Ectodermal cell (in vitro differentiated cells): ENCODE results near the gene RALA.
"Not testable (repeated sequence)": the region's sequence is repeated elsewhere in the genome, so short reads cannot be mapped to it uniquely, and the experiment has no call there.

Experiments
- H3K27ac ChIP-seq: 2 replicates; pipeline ENCODE4 v1.7.0; 2013; ENCODE audit warnings: mild to moderate bottlenecking, low read depth, low read length; ENCODE audit not compliant: insufficient read depth, poor library complexity, severe bottlenecking
- H3K27me3 ChIP-seq: 2 replicates; pipeline ENCODE4 v1.7.0; 2013; ENCODE audit warnings: mild to moderate bottlenecking, low read length; ENCODE audit not compliant: insufficient read depth, control insufficient read depth, poor library complexity, severe bottlenecking
- H3K36me3 ChIP-seq: one replicate; pipeline ENCODE4 v1.7.0; 2013; ENCODE audit warnings: low read length; ENCODE audit not compliant: control insufficient read depth, insufficient read depth
- H3K4me1 ChIP-seq: one replicate; pipeline ENCODE4 v1.7.0; 2013; ENCODE audit warnings: low read length; ENCODE audit not compliant: control insufficient read depth, insufficient read depth
- H3K4me3 ChIP-seq: 2 replicates; pipeline ENCODE4 v1.7.0; 2013; ENCODE audit warnings: low read depth, low read length, control low read depth; ENCODE audit not compliant: insufficient read depth
- H3K9me3 ChIP-seq: 2 replicates; pipeline ENCODE4 v1.7.0; 2013; ENCODE audit warnings: mild to moderate bottlenecking, low read length, moderate library complexity; ENCODE audit not compliant: control insufficient read depth
- WGBS, 2 experiments: methylation state at CpG; one replicate each; pipeline ENCODE4 v1.1.7; 2013; ENCODE audit warnings: missing lambda C conversion rate in 2 of 2; 5-methylcytosine and 5-hydroxymethylcytosine counted together

RALA gene

DNA sequence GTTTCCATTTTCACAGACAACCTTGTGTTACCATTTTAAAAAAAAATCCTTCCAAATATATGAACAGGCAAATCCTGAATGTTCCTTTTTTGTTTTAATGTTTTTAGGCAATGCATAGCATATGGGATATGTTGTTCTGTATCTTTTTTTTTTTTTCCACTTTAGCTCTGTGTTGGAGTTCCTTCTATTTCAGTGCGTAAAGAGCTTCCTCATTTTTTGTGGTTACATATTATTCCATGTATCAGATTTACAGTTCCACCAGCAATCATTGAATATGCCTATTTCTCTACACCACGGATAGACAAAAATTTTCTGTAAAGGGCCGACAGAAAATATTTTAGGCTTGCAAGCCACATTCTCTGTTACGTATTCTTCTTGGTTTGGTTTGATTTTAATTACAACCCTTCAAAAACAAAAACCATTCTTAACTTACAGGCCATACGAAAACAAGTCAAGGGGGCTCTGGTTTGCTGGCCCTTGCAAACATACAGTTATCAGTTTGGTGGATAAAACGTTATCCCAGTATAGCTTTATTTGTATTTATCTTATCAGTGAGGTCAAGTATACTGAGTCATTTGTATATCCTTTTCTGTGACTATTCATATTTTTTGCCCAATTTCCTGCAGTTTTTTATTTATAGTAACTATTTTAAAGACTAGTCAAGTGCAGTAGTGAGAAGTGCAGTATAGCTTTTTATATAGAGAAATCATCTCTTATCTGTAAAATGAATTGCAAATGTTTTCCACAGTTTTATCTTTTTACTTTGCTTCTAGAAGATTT lies 55.7 kb downstream of the RALA start:
- Histone ChIP-seq H3K9me3 (no peaks in the 10 kb centered on the region), H3K4me1 (no peaks in the 10 kb centered on the region), H3K27me3 (no peaks in the 10 kb centered on the region), H3K4me3 (no peak overlapping the region), H3K36me3 (peaks cover 4% of the 10 kb centered on the region), H3K27ac (no peak overlapping the region)
- WGBS, 2 experiments: 87 to 91% methylated on average over 5 to 6 of the region's 6 CpGs

DNA sequence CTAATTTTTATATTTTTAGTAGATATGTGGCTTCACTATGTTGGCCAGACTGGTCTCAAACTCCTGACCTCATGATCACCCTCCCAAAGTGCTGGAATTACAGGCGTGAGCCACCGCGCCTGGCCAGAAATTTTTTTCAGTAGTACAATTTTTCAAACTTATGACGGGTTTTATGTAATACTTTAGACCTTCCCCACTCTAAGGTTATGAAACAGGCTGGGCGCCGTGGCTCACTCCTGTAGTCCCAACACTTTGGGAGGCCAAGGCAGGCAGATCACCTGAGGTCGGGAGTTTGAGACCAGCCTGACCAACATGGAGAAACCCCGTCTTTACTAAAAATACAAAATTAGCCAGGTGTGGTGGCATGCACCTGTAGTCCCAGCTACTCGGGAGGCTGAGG lies 56.5 kb downstream of the RALA start:
- H3K4me1 ChIP-seq, H3K27ac ChIP-seq, H3K36me3 ChIP-seq, H3K9me3 ChIP-seq, H3K27me3 ChIP-seq, H3K4me3 ChIP-seq: not testable (repeated sequence)
- WGBS, 2 experiments: 92 to 95% methylated on average over 9 of the region's 9 CpGs

DNA sequence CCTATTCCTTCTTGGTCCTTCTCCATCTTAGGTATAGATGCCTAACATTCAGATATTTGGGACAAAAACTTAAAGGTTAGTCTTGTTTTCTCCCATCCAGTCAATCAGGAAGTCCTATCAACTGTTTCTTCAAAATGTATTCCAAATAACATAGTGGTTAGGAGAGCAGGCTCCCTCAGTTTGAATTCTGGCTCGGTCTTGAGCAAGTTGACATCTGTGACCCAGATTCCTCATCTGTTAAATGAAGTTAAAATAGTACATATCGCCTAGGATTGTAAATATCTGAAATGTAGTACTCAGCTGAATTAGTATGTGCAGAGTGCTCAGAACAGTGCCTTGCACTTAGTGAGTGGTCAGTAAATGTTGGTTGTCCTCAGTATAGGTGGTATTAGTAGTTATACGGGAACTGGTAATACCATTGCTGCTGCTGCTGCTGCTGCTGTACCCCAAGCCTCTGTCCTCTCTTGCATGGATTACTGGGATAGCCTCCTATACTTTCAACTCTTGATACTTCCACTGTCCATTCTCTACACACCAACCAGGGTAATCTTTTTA lies 58.6 kb downstream of the RALA start:
- Histone ChIP-seq H3K4me3 (no peak overlapping the region), H3K27me3 (no peaks in the 10 kb centered on the region), H3K36me3 (peaks cover under 1% of the 10 kb centered on the region), H3K27ac (no peak overlapping the region), H3K4me1 (no peaks in the 10 kb centered on the region), H3K9me3 (no peaks in the 10 kb centered on the region)
- WGBS, 2 experiments: 97 to 99% methylated on average over 3 of the region's 3 CpGs

DNA sequence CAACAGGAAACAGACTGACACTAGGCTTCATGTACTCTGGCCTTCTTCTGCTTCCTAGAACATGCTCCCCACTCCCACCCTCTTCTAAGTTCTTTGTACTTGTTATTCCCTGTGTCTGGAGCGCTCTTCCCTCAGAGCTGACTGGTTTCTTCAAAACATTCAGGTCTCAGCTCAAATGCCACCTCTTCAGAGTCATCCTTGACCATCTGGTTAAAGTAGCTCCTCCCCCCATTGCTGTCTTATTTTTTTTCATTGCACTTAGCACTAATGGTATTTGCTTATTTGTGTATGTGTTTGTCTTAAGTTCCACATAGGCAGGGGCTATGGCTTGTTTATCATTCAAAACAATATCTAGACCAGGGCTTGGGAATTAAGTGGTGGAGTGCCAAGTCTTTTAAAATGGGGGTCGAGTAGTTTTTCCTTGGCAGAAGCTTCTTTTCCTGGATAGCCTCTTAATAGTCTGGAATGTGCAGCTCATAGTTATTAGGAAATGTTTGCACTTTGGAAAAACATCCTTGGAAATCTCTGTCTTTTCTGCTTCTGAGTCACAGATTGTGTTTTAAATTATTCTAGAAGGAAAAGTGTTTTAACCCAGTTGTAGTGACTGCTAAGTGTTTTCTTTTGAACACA lies 60.0 kb downstream of the RALA start:
- H3K27ac ChIP-seq: no peak overlapping the region

DNA sequence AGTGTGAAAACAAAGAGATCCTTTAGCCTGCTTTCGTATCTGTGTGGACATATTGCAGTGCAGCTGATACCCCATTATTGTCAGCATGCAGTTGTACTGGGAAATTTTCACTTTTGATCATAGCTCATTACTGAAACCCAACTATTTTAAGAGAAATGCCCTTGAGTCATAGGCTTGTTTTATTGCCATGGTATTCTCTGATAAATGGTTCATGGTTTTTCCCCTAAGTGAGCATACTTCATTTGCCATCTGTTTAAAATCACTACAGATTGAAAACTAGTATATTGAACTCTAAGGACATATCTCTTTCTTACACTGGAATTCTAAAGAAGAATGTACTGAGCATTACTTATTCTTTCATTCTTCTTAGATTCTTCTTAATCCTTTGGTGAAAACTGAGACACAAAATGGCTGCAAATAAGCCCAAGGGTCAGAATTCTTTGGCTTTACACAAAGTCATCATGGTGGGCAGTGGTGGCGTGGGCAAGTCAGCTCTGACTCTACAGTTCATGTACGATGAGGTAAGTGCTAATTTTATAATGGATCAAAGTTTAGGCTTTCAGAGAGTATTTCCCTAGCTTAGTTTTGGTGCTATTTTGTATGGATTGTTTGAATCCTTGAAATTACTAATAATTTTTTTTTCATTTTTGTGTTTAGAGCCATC lies 63.0 kb downstream of the RALA start:
- Histone ChIP-seq H3K36me3 (peaks cover 8% of the 10 kb centered on the region), H3K4me3 (no peak overlapping the region), H3K4me1 (no peaks in the 10 kb centered on the region), H3K27me3 (no peaks in the 10 kb centered on the region), H3K9me3 (no peaks in the 10 kb centered on the region), H3K27ac (no peak overlapping the region)
- WGBS, 2 experiments: 94 to 96% methylated on average over 2 to 3 of the region's 3 CpGs

More for the DNA sequence above, 60.0 kb downstream of the RALA start:
- no peaks in the 10 kb centered on the region for H3K36me3 ChIP-seq
- no peak overlapping the region for H3K4me3 ChIP-seq
- H3K27me3 ChIP-seq: no peaks in the 10 kb centered on the region
- H3K4me1 ChIP-seq: no peaks in the 10 kb centered on the region
- 92 to 95% methylated on average over 2 of the region's 2 CpGs for WGBS, 2 experiments
- no peaks in the 10 kb centered on the region for H3K9me3 ChIP-seq

DNA sequence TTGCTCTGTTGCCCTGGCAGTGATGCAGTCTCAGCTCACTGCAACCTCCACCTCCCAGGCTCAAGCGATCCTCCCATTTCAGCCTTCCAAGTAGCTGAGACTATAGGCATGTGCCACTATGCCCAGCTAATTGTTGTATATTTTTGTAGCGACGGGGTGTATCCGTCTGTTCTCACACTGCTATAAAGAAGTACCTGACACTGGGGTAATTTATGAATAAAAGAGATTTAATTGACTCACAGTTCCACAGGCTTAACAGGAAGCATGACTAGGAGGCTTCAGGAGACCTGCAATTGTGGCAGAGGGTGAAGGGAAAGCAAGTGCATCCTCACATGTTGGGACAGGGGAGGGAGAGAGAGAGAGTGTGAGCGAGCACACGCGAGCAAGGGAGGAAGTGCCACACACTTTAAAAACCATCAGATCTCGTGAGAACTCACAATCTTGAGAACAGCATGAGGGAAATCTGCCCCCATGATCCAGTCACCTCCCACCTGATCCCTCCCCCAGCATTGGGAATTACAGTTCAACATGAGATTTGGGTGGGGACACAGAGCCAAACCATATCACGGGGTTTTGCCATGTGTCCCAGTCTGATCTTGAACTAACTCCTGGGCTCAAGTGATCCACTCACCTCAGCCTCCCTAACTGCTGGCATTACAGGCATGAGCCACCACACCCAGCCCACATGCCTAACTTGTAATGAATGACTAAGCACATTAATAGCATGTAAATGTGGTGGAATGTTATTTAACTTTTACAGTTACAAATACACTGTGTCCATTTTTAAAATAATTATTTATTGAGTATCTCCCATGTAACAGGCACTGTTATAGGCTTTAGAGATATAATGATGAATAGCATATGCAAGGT lies 65.5 kb downstream of the RALA start:
- WGBS, 2 experiments: 90 to 91% methylated on average over 9 of the region's 9 CpGs
- Histone ChIP-seq H3K36me3 (peaks cover 16% of the 10 kb centered on the region), H3K27ac (no peak overlapping the region), H3K4me1 (no peaks in the 10 kb centered on the region), H3K9me3 (no peaks in the 10 kb centered on the region), H3K4me3 (no peak overlapping the region), H3K27me3 (no peaks in the 10 kb centered on the region)

DNA sequence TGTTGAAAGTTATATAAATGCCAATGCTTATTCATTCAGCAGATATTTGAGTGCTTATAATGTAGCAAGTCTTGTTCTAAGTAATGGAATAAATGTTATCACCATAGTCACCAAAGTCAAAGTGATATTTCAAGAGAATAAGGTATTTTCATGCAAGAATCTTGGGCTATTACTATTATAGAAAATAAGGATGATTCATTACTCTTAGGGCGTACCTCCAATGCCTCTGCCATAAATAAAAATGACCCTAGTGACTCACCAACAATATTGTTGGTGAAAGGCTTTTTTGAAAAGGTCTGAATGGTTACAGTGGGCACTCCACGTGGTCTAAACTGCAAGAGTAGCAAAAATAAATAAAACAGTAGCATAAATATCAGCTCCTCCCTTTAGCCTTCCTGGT lies 68.4 kb downstream of the RALA start:
- Histone ChIP-seq H3K9me3 (no peaks in the 10 kb centered on the region), H3K4me3 (no peak overlapping the region), H3K27ac (no peak overlapping the region), H3K36me3 (peaks cover 16% of the 10 kb centered on the region), H3K4me1 (no peaks in the 10 kb centered on the region), H3K27me3 (no peaks in the 10 kb centered on the region)
- 100% methylated on average over 2 of the region's 2 CpGs for WGBS, 2 experiments

DNA sequence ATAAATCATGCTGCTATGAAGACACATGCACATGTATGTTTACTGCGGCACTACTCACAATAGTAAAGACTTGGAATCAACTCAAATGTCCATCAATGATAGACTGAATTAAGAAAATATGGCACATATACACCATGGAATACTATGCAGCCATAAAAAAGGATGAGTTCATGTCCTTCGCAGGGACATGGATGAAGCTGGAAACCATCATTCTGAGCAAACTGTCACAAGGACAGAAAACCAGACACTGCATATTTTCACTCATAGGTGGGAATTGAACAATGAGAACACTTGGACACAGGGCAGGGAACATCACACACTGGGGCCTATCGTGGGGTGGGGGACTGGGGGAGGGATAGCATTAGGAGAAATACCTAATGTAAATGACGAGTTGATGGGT lies 69.7 kb downstream of the RALA start:
- peaks cover 19% of the 10 kb centered on the region for H3K36me3 ChIP-seq
- H3K27ac ChIP-seq, H3K9me3 ChIP-seq, H3K4me3 ChIP-seq, H3K4me1 ChIP-seq, H3K27me3 ChIP-seq: not testable (repeated sequence)
- WGBS, 2 experiments: 96% methylated on average over 3 of the region's 4 CpGs

DNA sequence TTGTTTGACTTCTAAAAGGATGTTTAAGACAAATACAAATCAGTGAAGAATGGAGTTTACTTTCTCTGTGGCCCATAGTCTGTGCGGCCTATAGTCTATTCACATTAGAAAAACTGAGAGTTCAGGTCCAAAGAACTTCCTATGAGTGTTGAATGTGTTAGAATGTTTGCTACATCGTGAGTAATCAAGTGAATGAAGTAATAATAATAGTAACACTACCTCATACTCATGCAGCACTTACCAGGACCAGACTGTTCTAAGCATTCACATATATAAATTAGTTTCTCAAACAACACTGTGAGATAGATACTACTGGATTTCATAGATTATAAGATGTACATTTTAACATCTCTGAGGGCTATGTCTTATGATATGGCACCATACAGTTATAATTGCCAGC lies 70.4 kb downstream of the RALA start:
- Histone ChIP-seq H3K27me3 (no peaks in the 10 kb centered on the region), H3K27ac (no peak overlapping the region), H3K4me3 (no peak overlapping the region), H3K36me3 (peaks cover 19% of the 10 kb centered on the region), H3K4me1 (no peaks in the 10 kb centered on the region), H3K9me3 (no peaks in the 10 kb centered on the region)
- WGBS, 2 experiments: 88 to 100% methylated on average over 1 of the region's 2 CpGs
